NCI-H82 (cell line): ENCODE results near the gene GCFC2.
"Not testable (repeated sequence)": the region's sequence is repeated elsewhere in the genome, so short reads cannot be mapped to it uniquely, and the experiment has no call there.

ENCODE experiments used
- DNase-seq: peaks from one replicate; lab custom pipeline; 2025; lab: John Stamatoyannopoulos, UW

GCFC2 gene

GRCh38 chr2:75710577-75711253 lies at the start of gene GCFC2:
TSS of gene GCFC2 (minus strand) at chr2:75710915. CDS start at chr2:75710855, 60 bp downstream.
- peak; percentile 95 for DNase-seq

GRCh38 chr2:75752828-75753227 lies 42.1 kb upstream of the GCFC2 start:
- DNase-seq: peak; percentile 74

DNA sequence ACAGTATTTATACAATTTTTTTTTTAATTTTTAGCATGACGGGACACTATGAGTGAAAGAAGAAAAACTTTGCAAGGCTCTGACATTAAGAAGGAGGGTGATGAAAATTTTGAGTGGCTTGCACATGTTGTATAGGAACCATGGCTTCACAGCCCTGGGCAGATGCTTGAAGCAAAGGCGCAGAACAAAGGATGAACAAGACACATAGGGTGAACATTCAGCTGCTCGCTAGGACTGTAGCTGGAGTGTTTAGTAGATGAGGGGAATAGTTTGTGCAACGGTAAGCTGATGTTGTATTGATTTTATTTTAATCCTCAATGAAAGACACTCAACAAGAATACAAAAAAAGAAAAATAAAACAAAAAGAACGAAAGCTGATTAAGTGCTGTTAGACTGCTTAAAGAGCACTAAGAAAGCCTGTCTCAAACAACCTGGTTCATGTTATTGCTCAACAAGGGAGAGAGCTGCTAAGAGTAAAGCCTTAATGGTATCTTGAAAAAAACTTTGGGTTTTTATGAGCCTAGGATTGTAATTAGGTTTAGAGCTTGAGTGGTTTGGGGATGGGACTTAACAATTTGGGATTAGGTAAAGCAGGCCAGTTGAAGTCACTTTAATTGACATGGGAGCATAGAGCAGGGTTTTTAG lies 41.2 kb upstream of the GCFC2 start:
- peak; percentile 97 for DNase-seq

DNA sequence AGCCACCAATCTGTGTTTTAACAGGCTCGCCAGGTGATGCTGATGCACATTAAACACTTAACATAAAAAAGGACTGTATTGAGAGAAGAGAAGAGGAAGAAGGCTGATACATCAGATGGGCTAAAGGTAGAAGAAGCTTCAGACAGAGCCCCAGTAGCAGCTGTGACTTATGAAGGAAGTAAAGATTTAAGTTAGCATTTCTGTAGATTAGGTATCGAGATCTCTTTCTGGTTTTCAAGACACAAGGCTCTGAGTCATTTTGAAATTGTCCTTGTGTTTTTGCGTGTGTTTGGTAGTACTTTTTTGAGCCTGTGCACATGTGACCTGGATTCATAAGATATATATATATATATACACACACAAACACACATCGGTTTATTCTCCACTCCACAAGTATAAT lies 40.6 kb upstream of the GCFC2 start:
- peak; percentile 48 for DNase-seq

GRCh38 chr2:75737961-75738360 lies 27.2 kb upstream of the GCFC2 start:
- no peak for DNase-seq

DNA sequence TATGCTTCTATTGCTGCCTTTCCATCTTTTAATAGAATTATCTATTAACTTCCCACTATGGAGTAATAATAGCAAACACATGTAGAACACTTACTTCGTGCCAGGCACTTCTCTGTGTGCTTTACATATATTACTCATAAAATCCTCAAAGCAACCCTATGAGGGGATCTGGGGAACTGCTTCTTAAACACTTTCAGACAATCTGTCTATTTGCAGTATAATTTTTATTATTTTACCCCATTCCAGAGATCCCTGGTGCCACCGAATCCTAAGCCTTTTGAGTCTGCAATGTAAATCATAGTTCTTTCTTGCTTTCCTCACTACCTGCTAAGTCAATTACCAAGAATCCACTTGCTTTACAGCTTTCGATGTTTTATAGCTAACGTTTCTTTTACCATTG lies 25.6 kb upstream of the GCFC2 start:
- DNase-seq: no peak

DNA sequence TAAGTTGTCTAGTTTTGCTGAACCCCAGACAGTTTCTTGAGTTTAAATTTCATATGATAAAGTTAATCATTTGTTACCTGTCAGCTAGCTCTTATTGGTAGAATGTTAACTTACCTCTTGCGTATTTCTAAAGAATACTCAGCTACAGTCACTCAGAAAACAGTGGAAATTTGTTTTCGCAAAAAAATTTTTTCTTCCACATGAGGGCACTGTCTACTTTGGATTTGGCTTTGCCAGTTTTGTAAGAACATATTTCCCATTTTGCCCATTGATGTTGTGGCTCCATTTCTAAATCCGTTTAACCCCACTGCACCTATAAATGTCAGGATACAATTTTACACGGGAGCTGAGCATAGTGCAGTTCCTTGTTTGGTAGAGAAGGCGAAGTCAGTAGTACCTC lies 19.1 kb upstream of the GCFC2 start:
- DNase-seq: peak; percentile 35

DNA sequence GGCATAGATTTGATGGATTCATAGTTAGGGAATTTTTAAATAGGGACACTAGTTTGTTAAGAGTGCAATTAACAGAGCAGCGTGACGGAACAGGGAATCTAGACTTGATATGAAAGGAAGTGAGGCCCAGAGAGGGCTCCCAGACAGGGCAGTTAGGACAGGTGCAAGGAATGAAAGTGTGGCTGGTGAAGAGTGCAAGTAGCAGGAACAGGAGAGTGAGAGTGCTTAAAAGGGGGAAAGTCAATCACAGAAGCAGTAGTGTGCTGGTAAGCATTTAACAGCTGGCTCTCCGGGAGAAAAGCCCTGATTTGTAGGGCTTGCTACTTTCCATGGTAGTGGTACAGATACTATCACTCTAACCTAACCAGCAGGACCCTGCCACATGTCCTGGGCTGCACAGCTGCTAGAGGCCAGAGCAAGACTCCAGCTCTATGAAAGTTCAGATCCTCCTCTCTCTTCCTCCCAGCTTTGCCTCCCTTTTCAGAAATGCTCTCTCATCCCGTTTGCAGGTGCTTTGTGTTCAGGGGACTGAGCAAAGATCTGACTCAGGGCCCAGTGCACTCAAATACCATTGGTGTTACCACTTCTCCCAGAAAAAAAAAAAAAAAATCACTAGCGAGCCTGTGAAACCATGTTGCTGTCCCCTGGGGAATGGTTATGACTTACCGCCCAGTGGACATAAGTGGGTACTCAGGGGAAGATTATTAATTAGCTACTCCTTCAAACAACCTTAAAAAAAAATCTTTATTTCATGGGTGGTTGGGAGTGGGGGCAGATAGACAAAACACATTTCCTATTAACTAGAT lies 18.1 kb upstream of the GCFC2 start:
- no peak for DNase-seq

- no peak for DNase-seq
These were observed 12.0 kb upstream of the GCFC2 start for GRCh38 chr2:75722687-75723086.

GRCh38 chr2:75720525-75720924 lies 9.8 kb upstream of the GCFC2 start:
- no peak for DNase-seq

- DNase-seq: no peak
These were observed 8.9 kb upstream of the GCFC2 start for GRCh38 chr2:75719616-75720015.

DNA sequence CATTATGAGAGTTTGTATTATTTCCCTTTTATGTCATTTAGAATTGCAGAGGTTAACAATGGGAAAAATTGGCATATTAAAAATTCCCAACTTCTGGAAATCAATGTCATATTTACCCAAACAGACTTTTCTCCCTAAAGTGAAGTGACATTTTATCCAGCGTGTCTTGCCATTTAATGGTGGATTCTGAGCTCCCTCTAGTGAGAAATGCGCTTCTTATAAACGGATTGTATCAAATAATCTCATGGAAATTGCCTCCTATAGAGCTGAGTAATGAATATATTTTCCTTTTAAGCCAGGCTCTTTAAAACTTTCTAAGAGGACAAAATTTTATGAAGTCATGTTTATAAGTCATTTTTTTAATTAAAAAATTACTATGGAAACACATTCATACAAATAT lies 5.7 kb upstream of the GCFC2 start:
- no peak for DNase-seq

- not testable (repeated sequence) for DNase-seq
These were observed 875 bp upstream of the GCFC2 start for GRCh38 chr2:75711590-75711989.

- no peak for DNase-seq
These were observed 517 bp downstream of the GCFC2 start for GRCh38 chr2:75710220-75710576.

GRCh38 chr2:75709297-75709696 lies 1.4 kb downstream of the GCFC2 start:
- peak; percentile 29 for DNase-seq

- no peak for DNase-seq
These were observed 2.8 kb downstream of the GCFC2 start for GRCh38 chr2:75707901-75708300.

DNA sequence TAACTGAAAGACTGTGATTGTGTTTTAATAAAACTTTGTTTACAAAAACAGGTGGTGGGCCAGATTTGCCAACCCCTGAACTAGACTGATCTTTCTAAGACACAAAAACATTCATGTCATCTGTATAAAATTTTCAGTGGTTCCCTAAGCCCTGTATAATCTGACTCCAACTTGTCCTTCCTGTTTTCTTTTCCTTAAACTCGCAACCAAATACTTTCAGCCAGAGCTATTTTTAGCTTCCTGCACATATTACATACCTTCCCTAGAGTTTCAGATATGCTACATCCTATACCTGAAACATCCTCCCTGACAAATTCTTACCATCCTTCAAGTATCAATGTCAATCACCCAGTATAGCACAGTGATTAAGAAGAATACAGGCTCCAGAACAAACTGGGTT lies 4.8 kb downstream of the GCFC2 start:
- DNase-seq: no peak

GRCh38 chr2:75703589-75704287 lies 7.0 kb downstream of the GCFC2 start:
- peak; percentile 16 for DNase-seq

DNA sequence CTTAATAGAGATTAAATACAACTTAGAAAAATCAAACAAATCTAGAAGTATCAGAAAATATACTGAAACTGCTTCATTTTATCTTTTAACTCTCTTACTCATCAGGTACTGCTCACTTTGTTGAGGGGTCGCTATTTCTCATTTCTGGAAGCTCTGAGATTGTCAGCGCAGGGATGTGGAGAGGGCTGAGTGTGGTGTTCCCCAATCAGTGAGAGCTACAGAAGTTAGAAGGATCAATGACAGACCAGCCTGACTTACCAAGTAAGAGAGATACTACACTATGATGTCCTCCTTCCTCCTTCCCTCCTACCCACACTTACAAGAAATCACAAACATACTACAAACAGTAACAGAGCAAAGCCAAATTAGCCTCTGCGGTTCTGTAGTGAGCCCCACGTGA lies 8.1 kb downstream of the GCFC2 start:
- no peak for DNase-seq

DNA sequence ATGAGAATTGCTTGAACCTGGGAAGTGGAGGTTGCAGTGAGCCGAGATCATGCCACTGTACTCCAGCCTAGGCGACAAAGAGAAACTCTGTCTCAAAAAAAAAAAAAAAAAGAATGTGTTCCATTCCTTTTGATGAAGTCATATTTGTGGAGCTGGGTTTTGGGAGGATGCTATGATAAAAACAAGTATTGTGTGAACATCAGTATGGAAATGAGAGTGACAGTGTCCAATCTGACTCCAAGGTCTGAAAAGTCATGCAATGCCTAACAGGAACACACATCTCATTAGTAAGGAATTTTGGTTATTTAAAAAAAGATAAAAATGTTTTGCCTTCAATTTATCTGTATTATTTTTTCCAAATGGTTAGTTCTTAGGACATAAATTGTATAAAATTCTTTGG lies 11.8 kb downstream of the GCFC2 start:
- no peak for DNase-seq

GRCh38 chr2:75688196-75688595 lies 22.5 kb downstream of the GCFC2 start:
- DNase-seq: no peak

DNA sequence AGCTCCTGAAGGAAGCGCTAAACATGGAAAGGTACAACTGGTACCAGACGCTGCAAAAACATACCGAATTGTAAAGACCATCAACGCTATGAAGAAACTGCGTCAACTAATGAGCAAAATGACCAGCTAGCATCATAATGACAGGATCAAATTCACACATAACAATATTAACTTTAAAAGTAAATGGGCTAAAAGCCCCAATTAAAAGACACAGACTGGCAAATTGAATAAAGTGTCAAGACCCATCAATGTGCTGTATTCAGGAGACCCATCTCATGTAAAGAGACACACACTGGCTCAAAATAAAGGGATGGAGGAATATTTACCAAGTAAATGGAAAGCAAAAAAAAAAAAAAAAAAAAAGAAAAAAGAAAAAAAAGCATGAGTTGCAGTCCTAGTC lies 27.3 kb downstream of the GCFC2 start:
- DNase-seq: not testable (repeated sequence)

GRCh38 chr2:75680402-75680801 lies 30.3 kb downstream of the GCFC2 start:
- DNase-seq: no peak
